B cell (primary cell): ENCODE results near the gene ZPBP2.

Experiments
- EZH2 ChIP-seq: IDR thresholded peaks from 2 replicates; pipeline ENCODE4 v1.6.1; 2012; ENCODE audit warnings: borderline replicate concordance, low read depth, mild to moderate bottlenecking, moderate library complexity, low read length; ENCODE audit not compliant: insufficient read depth, poor library complexity, severe bottlenecking
- TF ChIP-seq, protein P1 (sequence below): fragments of 200-600 bp; IDR thresholded peaks from one replicate; pipeline ENCODE4 v1.8.0; 2022; ENCODE audit warnings: antibody characterized with exemption, mild to moderate bottlenecking

DNA sequence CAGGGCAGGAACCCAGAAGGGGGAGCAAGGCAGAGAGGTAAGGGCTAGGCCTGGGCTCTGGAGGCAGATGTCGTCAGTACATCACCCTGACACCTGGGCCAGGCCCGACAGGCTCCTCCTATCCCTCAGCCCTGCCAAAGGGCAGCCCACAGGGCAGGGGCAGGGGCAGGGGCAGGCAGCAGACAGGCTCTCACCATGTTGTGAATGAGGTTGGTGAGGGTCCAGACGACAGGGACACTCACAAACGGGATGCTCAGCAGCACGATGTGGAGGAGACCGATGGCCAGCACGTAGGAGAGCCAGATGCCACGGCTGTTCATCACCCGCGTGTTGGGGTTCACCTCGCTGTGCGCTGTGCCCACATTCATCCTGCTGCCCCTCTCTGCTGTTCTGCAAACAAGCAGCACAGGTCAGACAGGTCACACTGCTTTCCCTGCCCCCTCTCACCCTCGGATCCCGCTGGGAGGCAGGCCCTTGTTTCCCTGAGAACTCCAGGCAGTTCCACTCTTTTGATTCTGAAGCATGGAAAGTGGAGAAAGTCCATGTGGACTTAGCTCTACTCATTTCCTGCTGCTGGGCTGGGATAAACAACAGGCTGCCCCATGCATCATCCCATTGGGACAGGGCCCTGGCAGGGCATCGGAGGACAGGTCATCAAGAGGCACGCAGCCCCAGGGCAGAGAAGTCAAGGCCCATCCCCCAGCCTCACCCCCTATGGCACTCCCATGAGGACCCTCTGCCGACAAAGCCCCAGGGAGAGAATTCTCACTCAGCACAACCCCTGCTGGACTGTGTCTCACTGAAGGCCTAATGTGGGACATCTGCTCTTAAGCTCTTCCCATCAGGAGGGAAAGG lies 56.1 kb downstream of the ZPBP2 start:
- TF ChIP-seq, protein P1, sequence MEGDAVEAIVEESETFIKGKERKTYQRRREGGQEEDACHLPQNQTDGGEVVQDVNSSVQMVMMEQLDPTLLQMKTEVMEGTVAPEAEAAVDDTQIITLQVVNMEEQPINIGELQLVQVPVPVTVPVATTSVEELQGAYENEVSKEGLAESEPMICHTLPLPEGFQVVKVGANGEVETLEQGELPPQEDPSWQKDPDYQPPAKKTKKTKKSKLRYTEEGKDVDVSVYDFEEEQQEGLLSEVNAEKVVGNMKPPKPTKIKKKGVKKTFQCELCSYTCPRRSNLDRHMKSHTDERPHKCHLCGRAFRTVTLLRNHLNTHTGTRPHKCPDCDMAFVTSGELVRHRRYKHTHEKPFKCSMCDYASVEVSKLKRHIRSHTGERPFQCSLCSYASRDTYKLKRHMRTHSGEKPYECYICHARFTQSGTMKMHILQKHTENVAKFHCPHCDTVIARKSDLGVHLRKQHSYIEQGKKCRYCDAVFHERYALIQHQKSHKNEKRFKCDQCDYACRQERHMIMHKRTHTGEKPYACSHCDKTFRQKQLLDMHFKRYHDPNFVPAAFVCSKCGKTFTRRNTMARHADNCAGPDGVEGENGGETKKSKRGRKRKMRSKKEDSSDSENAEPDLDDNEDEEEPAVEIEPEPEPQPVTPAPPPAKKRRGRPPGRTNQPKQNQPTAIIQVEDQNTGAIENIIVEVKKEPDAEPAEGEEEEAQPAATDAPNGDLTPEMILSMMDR = no peak
- TF ChIP-seq EZH2 = no peak
